GM12874 (cell line): ENCODE measurements around the gene RRM2.

ENCODE experiments used
- TF ChIP-seq, protein P1 (sequence below): IDR thresholded peaks from 2 replicates; pipeline ENCODE4 v1.5.1; 2011; ENCODE audit warnings: low read depth, mild to moderate bottlenecking, control low read depth, low read length, moderate library complexity; ENCODE audit not compliant: insufficient read depth

Gene RRM2

DNA sequence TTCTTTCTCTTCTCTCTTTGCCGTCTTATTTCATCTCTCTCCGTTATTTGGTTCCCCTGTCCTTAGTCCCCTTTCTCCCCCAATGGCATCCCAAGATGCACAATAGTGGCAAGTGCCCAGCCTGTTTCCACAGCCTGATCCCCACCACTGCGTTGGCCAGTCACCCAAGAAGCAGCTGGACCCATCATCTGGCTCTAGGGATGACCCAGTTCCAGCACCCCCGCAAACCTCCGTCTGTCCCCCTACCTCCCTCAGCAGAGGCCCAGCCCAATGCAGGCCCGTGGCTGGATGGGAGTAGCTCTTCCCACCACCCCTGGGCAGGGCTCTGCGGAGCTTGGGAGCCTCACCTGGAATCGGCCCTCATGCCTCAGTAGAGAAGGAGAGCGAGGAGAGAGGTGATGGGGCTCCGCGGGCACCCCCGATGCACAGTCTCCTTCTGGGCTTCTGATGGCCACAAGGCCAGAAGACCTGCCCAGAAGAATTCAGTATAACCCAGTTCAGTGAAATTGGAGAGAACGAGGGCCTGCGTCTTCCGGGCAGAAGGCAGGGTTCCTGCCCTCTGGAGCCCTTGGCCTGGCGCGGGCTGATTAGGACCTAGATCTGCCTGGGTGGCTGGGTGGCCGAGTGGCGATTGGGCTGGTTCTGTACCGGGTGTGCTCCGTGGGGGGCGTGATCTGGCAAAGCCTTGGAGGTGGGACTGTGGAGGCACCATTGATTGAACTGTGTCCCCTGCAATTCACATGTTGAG lies 50.9 kb downstream of the RRM2 start:
- TF ChIP-seq, protein P1, sequence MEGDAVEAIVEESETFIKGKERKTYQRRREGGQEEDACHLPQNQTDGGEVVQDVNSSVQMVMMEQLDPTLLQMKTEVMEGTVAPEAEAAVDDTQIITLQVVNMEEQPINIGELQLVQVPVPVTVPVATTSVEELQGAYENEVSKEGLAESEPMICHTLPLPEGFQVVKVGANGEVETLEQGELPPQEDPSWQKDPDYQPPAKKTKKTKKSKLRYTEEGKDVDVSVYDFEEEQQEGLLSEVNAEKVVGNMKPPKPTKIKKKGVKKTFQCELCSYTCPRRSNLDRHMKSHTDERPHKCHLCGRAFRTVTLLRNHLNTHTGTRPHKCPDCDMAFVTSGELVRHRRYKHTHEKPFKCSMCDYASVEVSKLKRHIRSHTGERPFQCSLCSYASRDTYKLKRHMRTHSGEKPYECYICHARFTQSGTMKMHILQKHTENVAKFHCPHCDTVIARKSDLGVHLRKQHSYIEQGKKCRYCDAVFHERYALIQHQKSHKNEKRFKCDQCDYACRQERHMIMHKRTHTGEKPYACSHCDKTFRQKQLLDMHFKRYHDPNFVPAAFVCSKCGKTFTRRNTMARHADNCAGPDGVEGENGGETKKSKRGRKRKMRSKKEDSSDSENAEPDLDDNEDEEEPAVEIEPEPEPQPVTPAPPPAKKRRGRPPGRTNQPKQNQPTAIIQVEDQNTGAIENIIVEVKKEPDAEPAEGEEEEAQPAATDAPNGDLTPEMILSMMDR, result no peak

DNA sequence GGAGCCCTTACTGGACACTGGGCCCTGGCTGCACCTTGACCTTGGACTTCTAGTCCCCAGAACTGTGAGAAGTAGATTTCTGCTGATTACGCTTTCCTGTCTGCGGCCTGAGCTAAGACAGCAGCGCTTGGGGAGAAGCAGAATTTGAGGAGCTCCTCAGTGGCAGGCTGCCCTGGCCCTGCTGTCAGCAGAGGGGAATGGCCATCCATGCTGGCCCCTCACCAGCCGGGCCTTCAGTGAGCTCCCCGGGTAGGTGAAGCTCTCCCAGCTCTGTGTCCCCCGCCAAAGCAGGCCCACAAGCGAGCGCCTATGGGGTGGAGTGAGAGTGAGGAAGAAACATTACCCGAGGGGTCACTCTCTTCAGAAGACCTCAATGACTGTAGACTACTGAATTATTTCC lies 51.6 kb downstream of the RRM2 start:
- TF ChIP-seq, protein P1, result no peak

DNA sequence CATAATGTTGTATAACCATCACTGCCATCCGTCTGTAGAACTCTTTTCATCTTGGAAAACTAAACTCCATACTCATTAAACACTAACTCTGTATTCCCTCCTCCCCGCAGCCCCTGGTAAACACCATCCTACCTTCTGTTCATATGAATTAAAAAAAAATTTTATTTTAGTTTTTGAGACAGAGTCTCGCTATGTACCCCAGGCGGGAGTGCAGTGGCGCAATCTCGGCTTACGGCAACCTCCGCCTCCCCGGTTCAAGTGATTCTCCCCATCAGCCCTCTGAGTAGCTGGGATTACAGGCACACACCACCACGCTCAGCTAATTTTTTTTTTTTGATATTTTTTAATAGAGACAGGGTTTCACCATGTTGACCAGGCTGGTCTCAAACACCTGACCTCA lies 52.9 kb downstream of the RRM2 start:
- TF ChIP-seq, protein P1, result no peak

DNA sequence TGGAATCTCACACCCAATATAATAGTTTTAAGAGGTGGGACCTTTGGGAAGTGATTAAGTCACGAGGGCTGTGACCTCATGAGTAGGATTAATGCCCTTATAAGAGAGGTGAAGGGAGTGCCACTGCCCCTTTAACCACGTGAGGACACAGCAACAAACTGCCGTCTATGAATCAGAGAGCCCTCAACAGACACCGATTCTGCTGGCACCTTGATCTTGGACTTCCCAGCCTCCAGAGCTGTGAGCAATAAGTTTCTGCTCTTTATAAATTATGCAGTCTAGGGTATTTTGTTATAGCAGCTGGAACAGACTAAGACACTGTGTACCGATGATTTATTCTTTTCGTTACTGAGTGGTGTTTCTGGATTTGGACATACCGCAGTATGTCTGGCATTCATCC lies 56.2 kb downstream of the RRM2 start:
- TF ChIP-seq, protein P1, result no peak

DNA sequence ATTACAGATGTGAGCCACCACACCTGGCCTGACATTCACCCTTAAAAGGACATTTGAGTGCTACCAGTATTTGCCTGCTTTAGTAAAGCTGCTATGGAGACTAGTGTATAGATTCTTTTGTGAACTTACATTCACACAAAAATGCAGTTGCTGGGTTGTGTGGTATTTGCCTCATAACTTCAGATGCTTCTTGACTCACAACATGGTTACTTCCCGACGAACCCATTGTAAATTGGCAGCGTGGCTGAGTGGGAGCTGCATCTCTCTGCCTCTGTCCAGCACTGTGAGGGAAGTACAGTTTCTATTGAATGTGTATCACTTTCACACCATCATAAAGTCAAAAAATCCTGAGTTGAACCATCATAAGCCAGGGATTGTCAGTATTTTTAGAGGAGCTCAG lies 56.9 kb downstream of the RRM2 start:
- TF ChIP-seq, protein P1, result no peak

DNA sequence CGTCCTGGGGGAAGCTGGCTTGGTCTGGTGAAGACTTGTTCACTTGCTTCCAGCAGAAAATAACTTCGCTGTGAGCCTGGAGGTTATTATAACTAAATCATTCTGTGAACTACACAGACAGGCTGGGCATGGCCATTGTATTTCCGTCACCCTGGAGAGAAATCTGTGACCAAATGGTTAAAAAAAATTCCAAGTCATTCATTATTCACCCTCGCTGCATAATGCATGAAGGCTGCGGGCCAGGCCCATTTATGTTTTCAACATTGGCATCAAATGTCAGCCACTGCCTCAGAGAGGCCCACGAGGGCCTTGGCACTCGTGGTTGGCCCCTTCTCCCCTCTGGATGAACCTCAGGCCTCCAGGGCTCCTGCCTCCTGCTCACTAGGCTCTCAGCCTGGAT lies 57.7 kb downstream of the RRM2 start:
- TF ChIP-seq, protein P1, result no peak
